ENCODE data around the gene RPRD2. TPM values are rescaled to one million over a fixed set of nuclear protein-coding genes. Genes with fewer than 3 reads are reported as not detected.

Gene RPRD2
- polyA plus RNA-seq, 1 donor (not counting 4 experiments of a cell fraction or from before 2014, with no cell fraction given): 9.1 TPM

GRCh38 chr1:150346316-150346715, 17.6 kb upstream of the RPRD2 start:
- Histone ChIP-seq H3K4me3 (ENCODE audit: control insufficient read depth in 2 of 3, extremely low read depth in 1 of 3, insufficient read depth in 2 of 3, low read depth in 1 of 3, low read length in 3 of 3) (no peak overlapping the region), H3K9ac (ENCODE audit: control insufficient read depth, extremely low read depth, insufficient read depth, low read length) (no peak overlapping the region), H2AFZ (ENCODE audit: control insufficient read depth, low read length) (no peak overlapping the region), H3K27me3 (ENCODE audit: control insufficient read depth, extremely low read depth, insufficient read depth, low read length) (no peaks in the 10 kb centered on the region), H3K27ac (ENCODE audit: control insufficient read depth, insufficient read depth, low read length) (no peak overlapping the region), H3K9me3 (ENCODE audit: control insufficient read depth, low read depth, low read length) (no peaks in the 10 kb centered on the region), H3K9me1 (ENCODE audit: control insufficient read depth, extremely low read depth, insufficient read depth, low read length) (no peaks in the 10 kb centered on the region), H3K79me2 (ENCODE audit: control insufficient read depth, insufficient read depth, low read length) (no peaks in the 10 kb centered on the region), H3K36me3 (ENCODE audit: control insufficient read depth in 2 of 2, extremely low read depth in 1 of 2, insufficient read depth in 2 of 2, low read length in 2 of 2) (peaks cover 5 to 19% of the 10 kb centered on the region in 2 experiments), H3K4me1 (ENCODE audit: control insufficient read depth, extremely low read depth, insufficient read depth, low read length) (no peaks in the 10 kb centered on the region), H3K4me2 (ENCODE audit: control insufficient read depth, extremely low read depth, insufficient read depth, low read depth, low read length) (no peak overlapping the region), H4K20me1 (ENCODE audit: control insufficient read depth, extremely low read depth, insufficient read depth, low read length) (no peaks in the 10 kb centered on the region)
- dilution Hi-C loops (cut with MboI; ENCODE audit: extremely low pct_ligation_motif_present, low sequenced_read_pairs): no loop called here
- DNase-seq (ENCODE audit: low read depth, low spot score) (no peak), FAIRE-seq (no peak)
- TF ChIP-seq CTCF (optimal IDR thresholded peaks at IDR 0.05 in 1 of 3, IDR thresholded peaks at IDR 0.05 in 1 of 3, conservative IDR thresholded peaks at IDR 0.05 in 1 of 3; ENCODE audit: extremely low read depth in 1 of 3, insufficient read depth in 2 of 3, low read length in 3 of 3): no peak
- no peak for TF ChIP-seq EZH2 (IDR thresholded peaks at IDR 0.05; ENCODE audit: low read length)

GRCh38 chr1:150352866-150353265, 11.1 kb upstream of the RPRD2 start:
- no peaks in the 10 kb centered on the region for H4K20me1 ChIP-seq (ENCODE audit: control insufficient read depth, extremely low read depth, insufficient read depth, low read length)
- no peaks in the 10 kb centered on the region for H3K4me1 ChIP-seq (ENCODE audit: control insufficient read depth, extremely low read depth, insufficient read depth, low read length)
- H3K9me1 ChIP-seq (ENCODE audit: control insufficient read depth, extremely low read depth, insufficient read depth, low read length): no peaks in the 10 kb centered on the region
- DNase-seq (ENCODE audit: low read depth, low spot score) (no peak), FAIRE-seq (no peak)
- H3K4me2 ChIP-seq (ENCODE audit: control insufficient read depth, extremely low read depth, insufficient read depth, low read depth, low read length): no peak overlapping the region
- H3K9ac ChIP-seq (ENCODE audit: control insufficient read depth, extremely low read depth, insufficient read depth, low read length): no peak overlapping the region
- peaks cover 8 to 11% of the 10 kb centered on the region in 2 experiments for H3K36me3 ChIP-seq (ENCODE audit: control insufficient read depth in 2 of 2, extremely low read depth in 1 of 2, insufficient read depth in 2 of 2, low read length in 2 of 2)
- no peak overlapping the region for H2AFZ ChIP-seq (ENCODE audit: control insufficient read depth, low read length)
- H3K9me3 ChIP-seq (ENCODE audit: control insufficient read depth, low read depth, low read length): no peaks in the 10 kb centered on the region
- dilution Hi-C loops (cut with MboI; ENCODE audit: extremely low pct_ligation_motif_present, low sequenced_read_pairs): no loop called here
- H3K27ac ChIP-seq (ENCODE audit: control insufficient read depth, insufficient read depth, low read length): no peak overlapping the region
- no peaks in the 10 kb centered on the region for H3K79me2 ChIP-seq (ENCODE audit: control insufficient read depth, insufficient read depth, low read length)
- H3K27me3 ChIP-seq (ENCODE audit: control insufficient read depth, extremely low read depth, insufficient read depth, low read length): no peaks in the 10 kb centered on the region
- TF ChIP-seq CTCF (optimal IDR thresholded peaks at IDR 0.05 in 1 of 3, IDR thresholded peaks at IDR 0.05 in 1 of 3, conservative IDR thresholded peaks at IDR 0.05 in 1 of 3; ENCODE audit: extremely low read depth in 1 of 3, insufficient read depth in 2 of 3, low read length in 3 of 3) (no peak), EZH2 (IDR thresholded peaks at IDR 0.05; ENCODE audit: low read length) (no peak)
- H3K4me3 ChIP-seq (ENCODE audit: control insufficient read depth in 2 of 3, extremely low read depth in 1 of 3, insufficient read depth in 2 of 3, low read depth in 1 of 3, low read length in 3 of 3): no peak overlapping the region

Measured in keratinocyte (primary cell).